Chondrocyte (in vitro differentiated cells): Measurements from ENCODE around the gene ISY1. TPM values are rescaled to one million over a fixed set of nuclear protein-coding genes. Genes with fewer than 3 reads are reported as not detected.

Experiments
- DNase-seq: peaks from one replicate; pipeline ENCODE4 v3.0.0; 2021; ENCODE audit warnings: mixed read lengths, low spot score
- H3K27ac Mint-ChIP-seq: one replicate; pipeline ENCODE4 v1.8.0; 2021; ENCODE audit warnings: mild to moderate bottlenecking, moderate library complexity, mixed read lengths; ENCODE audit not compliant: unreplicated experiment
- H3K27me3 Mint-ChIP-seq: 2 replicates; pipeline ENCODE4 v1.8.0; 2021; ENCODE audit warnings: low read depth, mixed read lengths
- H3K36me3 Mint-ChIP-seq: 2 replicates; pipeline ENCODE4 v1.8.0; 2021; ENCODE audit warnings: low read depth, mixed read lengths
- H3K4me1 Mint-ChIP-seq: 2 replicates; pipeline ENCODE4 v1.8.0; 2021; ENCODE audit warnings: low read depth, mild to moderate bottlenecking, mixed read lengths
- H3K4me3 Mint-ChIP-seq: one replicate; pipeline ENCODE4 v1.8.0; 2021; ENCODE audit warnings: mild to moderate bottlenecking, moderate library complexity, mixed read lengths; ENCODE audit not compliant: unreplicated experiment
- H3K9me3 Mint-ChIP-seq: 2 replicates; pipeline ENCODE4 v1.8.0; 2021; ENCODE audit warnings: low read depth, mixed read lengths
- total RNA-seq: library from RNA; stranded (reverse); gene quantifications from 3 replicates; pipeline ENCODE4 v1.2.1, GENCODE V29; 2021
- TF ChIP-seq, protein P1 (sequence below): fragments of 200-600 bp; sonication (generic); IDR thresholded peaks from 2 replicates; pipeline ENCODE4 v1.5.0; 2021; ENCODE audit warnings: antibody characterized with exemption, mild to moderate bottlenecking, moderate library complexity

The ISY1 gene
- total RNA-seq, 1 donor from 2014 or later = 31.3 TPM

DNA sequence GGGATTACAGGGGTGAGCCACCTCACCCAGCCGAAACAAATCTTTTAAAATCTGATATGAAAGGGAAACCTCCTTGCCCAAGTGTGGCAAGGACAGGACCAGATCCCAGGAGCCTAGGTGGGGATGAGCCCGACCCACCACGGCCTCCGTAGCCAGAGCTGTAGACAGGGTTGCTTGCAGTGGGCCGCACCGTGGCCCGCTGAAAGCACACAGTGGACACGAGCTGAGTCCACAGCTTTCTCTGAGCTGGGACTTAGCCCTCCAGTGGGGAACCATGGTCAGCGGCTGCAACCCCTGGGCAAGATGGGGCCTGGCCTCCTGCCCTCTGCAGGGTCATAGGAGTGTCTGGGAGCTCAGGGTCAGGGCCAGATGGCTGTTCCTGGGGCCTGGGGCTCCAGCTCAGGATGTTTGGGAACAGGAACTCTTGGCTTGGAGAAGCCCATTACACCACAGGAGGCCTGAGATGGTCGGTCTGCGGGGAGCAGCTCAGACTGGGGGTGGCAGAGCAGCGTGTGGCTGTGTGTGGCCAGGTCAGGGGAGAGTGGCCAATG lies 75.6 kb downstream of the ISY1 start:
- DNase-seq = no peak
- H3K4me1 Mint-ChIP-seq = peaks cover 3% of the 10 kb centered on the region
- no peak overlapping the region for H3K27ac Mint-ChIP-seq
- no peaks in the 10 kb centered on the region for H3K9me3 Mint-ChIP-seq
- no peaks in the 10 kb centered on the region for H3K36me3 Mint-ChIP-seq
- no peak overlapping the region for H3K4me3 Mint-ChIP-seq
- TF ChIP-seq, protein P1, sequence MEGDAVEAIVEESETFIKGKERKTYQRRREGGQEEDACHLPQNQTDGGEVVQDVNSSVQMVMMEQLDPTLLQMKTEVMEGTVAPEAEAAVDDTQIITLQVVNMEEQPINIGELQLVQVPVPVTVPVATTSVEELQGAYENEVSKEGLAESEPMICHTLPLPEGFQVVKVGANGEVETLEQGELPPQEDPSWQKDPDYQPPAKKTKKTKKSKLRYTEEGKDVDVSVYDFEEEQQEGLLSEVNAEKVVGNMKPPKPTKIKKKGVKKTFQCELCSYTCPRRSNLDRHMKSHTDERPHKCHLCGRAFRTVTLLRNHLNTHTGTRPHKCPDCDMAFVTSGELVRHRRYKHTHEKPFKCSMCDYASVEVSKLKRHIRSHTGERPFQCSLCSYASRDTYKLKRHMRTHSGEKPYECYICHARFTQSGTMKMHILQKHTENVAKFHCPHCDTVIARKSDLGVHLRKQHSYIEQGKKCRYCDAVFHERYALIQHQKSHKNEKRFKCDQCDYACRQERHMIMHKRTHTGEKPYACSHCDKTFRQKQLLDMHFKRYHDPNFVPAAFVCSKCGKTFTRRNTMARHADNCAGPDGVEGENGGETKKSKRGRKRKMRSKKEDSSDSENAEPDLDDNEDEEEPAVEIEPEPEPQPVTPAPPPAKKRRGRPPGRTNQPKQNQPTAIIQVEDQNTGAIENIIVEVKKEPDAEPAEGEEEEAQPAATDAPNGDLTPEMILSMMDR = no peak
- H3K27me3 Mint-ChIP-seq = no peaks in the 10 kb centered on the region

DNA sequence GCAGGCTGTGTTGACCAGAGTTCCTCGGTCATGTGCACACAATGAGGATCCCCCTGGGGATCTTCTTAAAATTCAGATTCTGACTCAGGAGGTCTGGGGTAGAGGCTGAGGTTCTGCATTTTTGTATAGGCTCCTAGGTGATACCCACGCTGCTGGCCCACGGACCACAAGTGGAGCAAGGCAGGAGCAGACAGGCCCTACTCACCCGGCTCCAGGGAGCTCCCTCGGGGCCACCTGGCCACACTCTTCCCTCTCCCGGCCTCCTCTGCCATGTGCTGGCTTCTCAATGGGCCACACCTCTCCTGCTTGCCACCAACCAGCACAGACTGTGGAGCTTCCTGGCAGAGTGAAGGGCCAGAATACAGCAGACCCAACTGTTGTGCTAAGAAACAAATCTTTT lies 76.4 kb downstream of the ISY1 start:
- H3K9me3 Mint-ChIP-seq = no peaks in the 10 kb centered on the region
- no peak for DNase-seq
- TF ChIP-seq, protein P1 = no peak
- H3K4me1 Mint-ChIP-seq = peaks cover 3% of the 10 kb centered on the region
- H3K4me3 Mint-ChIP-seq = no peak overlapping the region
- no peaks in the 10 kb centered on the region for H3K36me3 Mint-ChIP-seq
- H3K27me3 Mint-ChIP-seq = no peaks in the 10 kb centered on the region
- no peak overlapping the region for H3K27ac Mint-ChIP-seq

DNA sequence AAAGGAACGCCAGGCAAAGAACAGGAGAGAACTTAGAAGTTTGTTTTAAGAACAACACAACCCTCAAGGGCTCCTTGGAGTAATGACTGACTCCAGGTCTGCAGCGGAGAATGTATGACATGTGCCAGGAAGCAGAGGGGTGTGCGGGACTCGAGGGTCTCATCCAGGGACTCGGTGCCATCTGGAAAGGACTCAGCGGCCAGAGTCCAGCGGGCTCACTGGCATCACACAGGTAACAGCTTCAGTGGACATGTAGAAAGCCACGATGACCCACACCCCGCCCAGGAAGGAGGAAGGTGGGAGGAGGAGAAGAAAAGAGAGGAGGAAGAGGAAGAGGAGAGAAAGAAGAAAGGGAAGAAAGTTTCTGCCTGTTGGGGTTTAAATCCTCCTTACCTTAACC lies 78.8 kb downstream of the ISY1 start:
- peaks cover 5% of the 10 kb centered on the region for H3K4me1 Mint-ChIP-seq
- H3K9me3 Mint-ChIP-seq = no peaks in the 10 kb centered on the region
- DNase-seq = no peak
- TF ChIP-seq, protein P1 = no peak
- H3K27ac Mint-ChIP-seq = no peak overlapping the region
- no peak overlapping the region for H3K4me3 Mint-ChIP-seq
- H3K27me3 Mint-ChIP-seq = no peaks in the 10 kb centered on the region
- H3K36me3 Mint-ChIP-seq = no peaks in the 10 kb centered on the region

DNA sequence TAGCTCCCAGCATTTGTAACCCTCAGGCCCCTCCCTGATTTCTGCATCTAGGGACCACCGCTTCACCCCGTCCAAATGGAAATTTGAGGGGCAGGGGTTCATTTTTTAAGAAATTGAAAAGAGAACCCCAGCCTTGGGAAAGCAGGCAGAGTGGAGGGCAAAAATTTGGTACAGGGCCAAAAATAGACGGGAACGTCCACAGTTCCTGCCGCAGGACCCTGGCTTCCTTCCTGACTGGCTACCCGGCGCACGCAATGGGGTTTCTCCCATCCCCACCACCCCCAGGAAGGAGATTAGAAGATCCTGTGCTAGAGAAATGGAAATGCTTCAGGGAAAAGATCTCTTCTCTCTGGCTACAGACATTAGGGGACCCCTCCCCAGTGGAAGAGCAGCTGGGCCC lies 79.4 kb downstream of the ISY1 start:
- Mint-ChIP-seq H3K4me1 (peaks cover 6% of the 10 kb centered on the region), H3K4me3 (no peak overlapping the region), H3K9me3 (no peaks in the 10 kb centered on the region), H3K27ac (no peak overlapping the region), H3K36me3 (no peaks in the 10 kb centered on the region), H3K27me3 (no peaks in the 10 kb centered on the region)
- DNase-seq = no peak
- TF ChIP-seq, protein P1 = no peak

DNA sequence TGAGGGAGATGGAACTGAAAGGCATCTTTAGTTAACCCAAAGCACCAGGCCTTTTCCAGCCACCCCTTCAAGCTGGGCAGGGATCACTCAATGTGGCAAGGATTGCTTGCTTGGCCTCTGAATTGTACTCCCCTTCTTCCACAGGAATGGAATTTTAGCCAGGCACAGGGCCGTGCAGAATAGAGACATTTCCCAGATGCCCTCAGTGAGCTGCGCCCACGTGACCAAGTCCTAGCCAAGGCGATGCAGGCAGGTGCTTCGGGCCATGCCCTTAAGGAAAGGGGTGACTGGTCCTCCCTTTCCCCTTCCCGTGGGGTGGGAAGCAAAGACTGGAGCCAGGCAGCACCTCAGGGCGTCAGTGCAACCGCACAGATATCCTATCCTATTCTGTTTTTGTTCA lies 82.4 kb downstream of the ISY1 start:
- H3K4me3 Mint-ChIP-seq = no peak overlapping the region

More for the DNA sequence above, 82.4 kb downstream of the ISY1 start:
- Mint-ChIP-seq H3K27me3 (no peaks in the 10 kb centered on the region), H3K4me1 (peaks cover 6% of the 10 kb centered on the region), H3K36me3 (no peaks in the 10 kb centered on the region), H3K27ac (no peak overlapping the region), H3K9me3 (no peaks in the 10 kb centered on the region)
- TF ChIP-seq, protein P1 = no peak
- DNase-seq = no peak

Other genes starting within 250 kb of the ISY1 start
- not detected in 3 replicates for gene CFAP92, start 167.0 kb downstream of the ISY1 start, total RNA-seq
- gene EFCC1, start 159.8 kb downstream of the ISY1 start, total RNA-seq = 0.13 TPM in 1 of 3 replicates, not detected in the others
- not detected in 3 replicates for gene GP9, start 100.3 kb downstream of the ISY1 start, total RNA-seq
- 19.1 to 29.7 TPM (median 26.3 TPM) in 3 replicates for gene RAB43, start 39.3 kb downstream of the ISY1 start, total RNA-seq
- gene CNBP, start 22.8 kb upstream of the ISY1 start, total RNA-seq = 130 to 158 TPM (median 138 TPM) in 3 replicates
- gene COPG1, start 88.5 kb upstream of the ISY1 start, total RNA-seq = 269 to 342 TPM (median 276 TPM) in 3 replicates
- 21.6 to 25.9 TPM (median 22.7 TPM) in 3 replicates for gene HMCES, start 117.8 kb upstream of the ISY1 start, total RNA-seq